Endothelial cell of umbilical vein (primary cell): ENCODE results near the gene CCDC171. TPM values are rescaled to one million over a fixed set of nuclear protein-coding genes. Genes with fewer than 3 reads are reported as not detected.
A peak's percentile ranks its signal among the peaks of the same experiment; 100 is the strongest.

Source experiments
- BruUV-seq: library from RNA; stranded (reverse); fragments of 400-500 nt; replicated peaks from 2 replicates; lab custom pipeline; 2021; lab: Mats Ljungman, UMichigan
- CTCF ChIA-PET: fragments of 300-600, 350-600 bp; sonication (Branson Sonifier 250); formaldehyde crosslinking; loops from one replicate; lab custom pipeline; 2021; ENCODE audit warnings: antibody characterized with exemption, inconsistent platforms; lab: Charles Lee
- POLR2A ChIA-PET: fragments of 300-600, 350-600 bp; sonication (Branson Sonifier 250); formaldehyde crosslinking; loops from one replicate; lab custom pipeline; 2021; ENCODE audit warnings: antibody characterized with exemption, inconsistent platforms; lab: Charles Lee
- DNase-seq: peaks from one replicate; pipeline ENCODE4 v3.0.0-alpha.2; 2011; ENCODE audit warnings: low read depth, low spot score
- FAIRE-seq: peaks from 2 replicates; lab custom pipeline; 2011; peaks lifted over from hg19 to GRCh38; lab: Jason Lieb, UNC
- H2AFZ ChIP-seq: 2 replicates; pipeline ENCODE4 v1.6.0; 2012; ENCODE audit warnings: low read depth, low read length, control low read depth, inconsistent platforms
- H3K27ac ChIP-seq: 2 replicates; pipeline ENCODE4 v1.5.1; 2011; ENCODE audit warnings: low read depth, mild to moderate bottlenecking, control low read depth, low read length, moderate library complexity; ENCODE audit not compliant: insufficient read depth
- H3K27me3 ChIP-seq, 2 experiments: 2 replicates each; pipeline versions ENCODE4 v1.6.0 to v1.6.1; 2011; ENCODE audit warnings: low read length in 2 of 2, mixed read lengths in 1 of 2; ENCODE audit not compliant: control insufficient read depth in 2 of 2, insufficient read depth in 2 of 2
- H3K36me3 ChIP-seq, 2 experiments: 2 replicates in 1 of 2; 3 replicates in 1 of 2; pipeline ENCODE4 v1.5.1; 2011; ENCODE audit warnings: low read length in 2 of 2, mild to moderate bottlenecking in 1 of 2, moderate library complexity in 1 of 2; ENCODE audit not compliant: control insufficient read depth in 2 of 2, insufficient read depth in 2 of 2; ENCODE audit errors: extremely low read depth in 1 of 2
- H3K4me1 ChIP-seq: 3 replicates; pipeline ENCODE4 v1.5.1; 2011; ENCODE audit warnings: mild to moderate bottlenecking, low read length; ENCODE audit not compliant: control insufficient read depth, insufficient read depth; ENCODE audit errors: extremely low read depth
- H3K4me2 ChIP-seq: 2 replicates; pipeline ENCODE4 v1.6.1; 2011; ENCODE audit warnings: low read length, control low read depth, mixed read lengths; ENCODE audit not compliant: insufficient read depth
- H3K4me3 ChIP-seq, 3 experiments: fragments of 200-600 bp in 1 of 3; sonication (generic), shearing (Covaris generic) in 1 of 3; replicated peaks in 1 of 3; 2 replicates each; pipeline ENCODE4 v1.5.1; 2011 to 2016; ENCODE audit warnings: control low read depth in 3 of 3, low read length in 3 of 3, mild to moderate bottlenecking in 2 of 3, inconsistent platforms in 1 of 3, low read depth in 1 of 3, moderate library complexity in 1 of 3; ENCODE audit not compliant: insufficient read depth in 1 of 3
- H3K79me2 ChIP-seq: 2 replicates; pipeline ENCODE4 v1.6.0; 2012; ENCODE audit warnings: low read length, inconsistent platforms; ENCODE audit not compliant: control insufficient read depth, insufficient read depth
- H3K9ac ChIP-seq: replicated peaks from 2 replicates; pipeline ENCODE3; 2011; ENCODE audit warnings: low read length, control low read depth; ENCODE audit not compliant: insufficient read depth; ENCODE audit errors: extremely low read depth
- H3K9me1 ChIP-seq: replicated peaks from 3 replicates; pipeline ENCODE4 v1.6.0; 2011; ENCODE audit warnings: mild to moderate bottlenecking, low read length; ENCODE audit not compliant: control insufficient read depth, insufficient read depth; ENCODE audit errors: extremely low read depth
- H3K9me3 ChIP-seq: replicated peaks from 2 replicates; pipeline ENCODE4 v1.5.1; 2012; ENCODE audit warnings: low read length, inconsistent platforms; ENCODE audit not compliant: control insufficient read depth, insufficient read depth
- H4K20me1 ChIP-seq: replicated peaks from 2 replicates; pipeline ENCODE3; 2011; ENCODE audit warnings: mild to moderate bottlenecking, low read length; ENCODE audit not compliant: control insufficient read depth, insufficient read depth; ENCODE audit errors: extremely low read depth
- EZH2 ChIP-seq: IDR thresholded peaks from 2 replicates; pipeline ENCODE4 v1.6.1; 2012; ENCODE audit warnings: borderline replicate concordance, low read depth, mild to moderate bottlenecking, moderate library complexity, low read length, inconsistent platforms; ENCODE audit not compliant: severe bottlenecking
- FOS ChIP-seq: IDR thresholded peaks from 2 replicates; pipeline ENCODE4 v1.6.1; 2011; ENCODE audit warnings: mild to moderate bottlenecking, low read length, moderate library complexity, borderline replicate concordance; ENCODE audit not compliant: insufficient read depth
- GATA2 ChIP-seq: IDR thresholded peaks from 2 replicates; pipeline ENCODE4 v1.7.0; 2011; ENCODE audit warnings: low read depth, mild to moderate bottlenecking, moderate library complexity, mixed read lengths, low read length; ENCODE audit not compliant: insufficient read length, insufficient read depth
- JUN ChIP-seq: IDR thresholded peaks from 2 replicates; pipeline ENCODE4 v1.6.1; 2011; ENCODE audit warnings: borderline replicate concordance, low read depth; ENCODE audit not compliant: insufficient read length, insufficient read depth
- MYC ChIP-seq: IDR thresholded peaks from one replicate; pipeline ENCODE4 v1.6.1; 2011; ENCODE audit warnings: mild to moderate bottlenecking, low read depth, low read length
- POLR2A ChIP-seq: IDR thresholded peaks from 2 replicates; pipeline ENCODE4 v1.6.1; 2012; ENCODE audit warnings: low read depth, mild to moderate bottlenecking, control low read depth, low read length
- POLR2AphosphoS5 ChIP-seq: IDR thresholded peaks from 2 replicates; pipeline ENCODE4 v1.6.1; 2012; ENCODE audit warnings: low read depth, mild to moderate bottlenecking, control low read depth, low read length, moderate library complexity; ENCODE audit not compliant: insufficient read depth
- dilution Hi-C: fragments of 300-500 bp; cut with MboI; formaldehyde crosslinking; loops from one replicate; pipeline ENCODE4 v1.15.0; 2019; ENCODE audit warnings: low sequenced_read_pairs; ENCODE audit not compliant: extremely low pct_ligation_motif_present
- intact Hi-C: fragments of 100-400 bp; cut with micrococcal nuclease; formaldehyde crosslinking; loops from one replicate; pipeline ENCODE4 v1.10.0; 2022
- polyA plus RNA-seq, 4 experiments: library from polyadenylated mRNA; depleted of rRNA in 3 of 4; stranded (reverse) in 3 of 4; unstranded in 1 of 4; fragments of >200 nt; gene quantifications; 2 replicates each; pipeline versions ENCODE4 v1.2.1 to v1.2.3, GENCODE V29; 2011 to 2012; ENCODE audit warnings: missing spikeins in 1 of 4
- total RNA-seq: library from RNA; stranded (reverse); gene quantifications from 2 replicates; pipeline ENCODE4 v1.2.3, GENCODE V29; 2021
- TF ChIP-seq, protein P1 (sequence below), 2 donors: IDR thresholded peaks; 1 replicate in 1 of 2; 2 replicates in 1 of 2; pipeline ENCODE4 v1.5.1; 2011; ENCODE audit warnings: low read length in 2 of 2, mild to moderate bottlenecking in 2 of 2, moderate library complexity in 2 of 2, control low read depth in 1 of 2, inconsistent platforms in 1 of 2, low read depth in 1 of 2; ENCODE audit not compliant: insufficient read depth in 1 of 2; ENCODE audit errors: extremely low read depth in 1 of 2
- TF ChIP-seq, protein P2 (sequence below): IDR thresholded peaks from 2 replicates; pipeline ENCODE4 v1.6.1; 2011; ENCODE audit not compliant: insufficient read depth, insufficient read length

The CCDC171 gene
- total and polyA plus RNA-seq, 2 donors (not counting 3 experiments of a cell fraction or from before 2014, with no cell fraction given), result 0.58 to 1.4 TPM

DNA sequence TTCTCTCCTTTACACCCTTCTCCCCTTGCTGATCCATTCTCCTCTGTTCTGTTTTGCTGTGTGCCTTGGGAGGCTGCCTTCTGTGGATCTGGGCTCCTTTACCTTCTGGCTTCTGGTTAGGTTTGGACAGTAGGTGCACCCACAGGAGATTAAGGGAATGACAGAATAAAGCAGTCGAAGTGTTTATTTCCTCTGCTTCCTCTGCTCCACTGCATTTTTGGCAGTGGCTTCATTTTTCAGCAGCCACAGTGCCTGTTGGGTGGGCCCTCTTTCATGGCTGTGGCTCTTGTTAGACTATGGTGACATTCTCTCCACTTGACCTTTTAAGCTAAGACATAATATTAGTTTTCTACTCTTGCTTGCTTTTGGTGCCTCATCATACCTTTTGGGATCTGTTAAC is 144.1 kb downstream of the CCDC171 start:
- Histone ChIP-seq H3K27me3 (no peaks in the 10 kb centered on the region), H3K9me1 (no peaks in the 10 kb centered on the region), H3K27ac (no peak overlapping the region), H3K36me3 (no peaks in the 10 kb centered on the region), H2AFZ (peak overlapping the region; percentile 9), H4K20me1 (no peaks in the 10 kb centered on the region), H3K4me2 (no peak overlapping the region), H3K79me2 (no peaks in the 10 kb centered on the region), H3K4me1 (peaks cover 6% of the 10 kb centered on the region), H3K9me3 (no peaks in the 10 kb centered on the region), H3K4me3 (no peak overlapping the region), H3K9ac (no peak overlapping the region)
- TF ChIP-seq EZH2 (no peak), JUN (no peak), GATA2 (no peak), POLR2AphosphoS5 (no peak), MYC (no peak), POLR2A (no peak), FOS (no peak)
- TF ChIP-seq, protein P1, sequence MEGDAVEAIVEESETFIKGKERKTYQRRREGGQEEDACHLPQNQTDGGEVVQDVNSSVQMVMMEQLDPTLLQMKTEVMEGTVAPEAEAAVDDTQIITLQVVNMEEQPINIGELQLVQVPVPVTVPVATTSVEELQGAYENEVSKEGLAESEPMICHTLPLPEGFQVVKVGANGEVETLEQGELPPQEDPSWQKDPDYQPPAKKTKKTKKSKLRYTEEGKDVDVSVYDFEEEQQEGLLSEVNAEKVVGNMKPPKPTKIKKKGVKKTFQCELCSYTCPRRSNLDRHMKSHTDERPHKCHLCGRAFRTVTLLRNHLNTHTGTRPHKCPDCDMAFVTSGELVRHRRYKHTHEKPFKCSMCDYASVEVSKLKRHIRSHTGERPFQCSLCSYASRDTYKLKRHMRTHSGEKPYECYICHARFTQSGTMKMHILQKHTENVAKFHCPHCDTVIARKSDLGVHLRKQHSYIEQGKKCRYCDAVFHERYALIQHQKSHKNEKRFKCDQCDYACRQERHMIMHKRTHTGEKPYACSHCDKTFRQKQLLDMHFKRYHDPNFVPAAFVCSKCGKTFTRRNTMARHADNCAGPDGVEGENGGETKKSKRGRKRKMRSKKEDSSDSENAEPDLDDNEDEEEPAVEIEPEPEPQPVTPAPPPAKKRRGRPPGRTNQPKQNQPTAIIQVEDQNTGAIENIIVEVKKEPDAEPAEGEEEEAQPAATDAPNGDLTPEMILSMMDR (IDR thresholded peaks at IDR 0.05; ENCODE audit: extremely low read depth in 1 of 2, insufficient read depth in 1 of 2, low read depth in 1 of 2, low read length in 2 of 2), result no peak
- TF ChIP-seq, protein P2, sequence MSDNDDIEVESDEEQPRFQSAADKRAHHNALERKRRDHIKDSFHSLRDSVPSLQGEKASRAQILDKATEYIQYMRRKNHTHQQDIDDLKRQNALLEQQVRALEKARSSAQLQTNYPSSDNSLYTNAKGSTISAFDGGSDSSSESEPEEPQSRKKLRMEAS, result no peak
- intact Hi-C loops, result no loop called here
- ChIA-PET CTCF (interaction anchor here (1.7 kb wide), 1 partner anchor 18 kb away, joined by 3 read pairs; no protein-coding TSS in a partner anchor), POLR2A (no interaction called here)
- no TSS peak for BruUV-seq
- FAIRE-seq (no peak), DNase-seq (no peak)
- dilution Hi-C loops, result no loop called here
